Activated effector memory CD4-positive, alpha-beta T cell treated with Interleukin-2 at 50 U/mL for 16 hours (primary cell): ENCODE results near the gene TGFB3.
"Not testable (repeated sequence)": the region's sequence is repeated elsewhere in the genome, so short reads cannot be mapped to it uniquely, and the experiment has no call there.

Source experiments
- DNase-seq: peaks from one replicate; pipeline ENCODE4 v3.0.0-alpha.2; 2020

TGFB3 gene

DNA sequence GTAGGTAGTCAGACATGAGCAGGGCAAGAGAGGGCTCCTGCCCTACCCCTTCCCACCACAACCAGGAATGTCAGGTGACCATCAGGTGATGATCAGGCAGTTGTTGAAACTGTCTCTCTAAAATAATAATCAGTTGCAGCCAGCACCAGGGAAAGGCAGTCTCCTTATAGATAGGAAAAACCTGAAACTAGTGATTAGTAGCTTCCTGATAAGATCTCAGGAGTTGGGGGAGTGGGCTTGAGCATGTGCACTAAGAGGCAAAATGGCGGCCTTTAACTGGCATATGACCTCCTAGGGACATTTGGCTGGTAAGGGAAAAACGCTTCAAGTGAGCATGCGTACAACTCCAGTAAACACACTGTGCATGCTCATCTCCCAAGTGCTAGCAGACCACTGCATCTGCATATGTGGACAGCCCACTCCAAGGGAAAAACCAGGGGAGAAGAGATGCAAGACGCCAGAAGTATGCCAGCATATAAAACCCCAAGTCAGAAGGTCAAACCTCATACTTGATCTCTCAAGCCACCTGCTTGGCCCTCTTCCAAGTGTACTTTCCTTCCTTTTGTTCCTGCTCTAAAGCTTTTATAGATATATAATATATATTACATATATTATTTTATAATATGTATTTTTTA, 37.1 kb downstream of the TGFB3 start:
- no peak for DNase-seq

- DNase-seq: no peak
Observed at GRCh38 chr14:75941030-75941429, 40.8 kb downstream of the TGFB3 start.

DNA sequence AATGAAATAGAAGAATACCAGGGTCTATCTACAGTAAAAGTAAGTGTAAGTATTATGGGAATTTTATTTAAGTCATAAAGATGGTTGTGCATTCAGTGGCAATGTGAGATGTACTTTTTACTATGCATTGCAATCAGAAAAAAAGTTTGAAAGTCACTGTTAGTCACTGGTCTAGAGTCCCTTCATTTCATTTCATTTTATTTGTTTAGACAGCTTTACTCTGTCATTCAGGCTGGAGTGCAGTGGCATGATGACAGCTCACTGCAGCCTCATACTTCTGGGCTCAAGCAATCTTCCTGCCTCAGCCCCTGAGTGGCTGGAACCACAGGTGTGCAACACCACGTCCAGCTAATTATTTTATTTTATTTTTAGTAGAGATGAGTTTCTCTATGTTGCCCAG, 42.6 kb downstream of the TGFB3 start:
- DNase-seq: no peak

DNA sequence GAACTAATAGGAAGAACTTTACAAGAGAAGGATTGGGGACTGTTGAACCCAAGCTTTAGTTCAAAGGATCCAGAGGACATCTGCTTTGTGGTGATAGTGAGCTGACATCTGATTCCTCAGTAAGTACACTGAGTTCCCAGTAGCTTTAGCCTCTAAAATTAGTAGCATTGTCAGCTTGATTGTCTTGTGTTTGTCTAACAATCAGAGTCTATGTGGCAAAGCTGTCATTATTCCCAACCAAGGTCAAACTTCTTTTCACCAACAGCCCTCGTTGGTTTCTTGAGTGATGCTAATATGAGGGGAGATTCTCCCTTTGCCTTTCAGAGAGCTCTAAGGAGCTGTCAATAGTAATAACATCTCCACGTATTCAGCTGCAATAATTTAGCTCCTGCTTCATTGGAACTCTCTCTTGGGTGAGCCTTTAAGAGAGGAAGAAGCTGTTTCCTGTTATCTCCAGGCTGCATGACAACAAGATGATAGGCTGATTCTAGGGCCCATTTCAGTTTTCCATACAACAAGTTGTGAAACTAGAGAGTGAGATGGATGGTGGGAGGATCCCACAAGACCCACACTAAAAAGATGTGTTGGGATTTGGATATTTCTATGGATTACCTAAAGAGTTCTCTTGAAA, 46.7 kb downstream of the TGFB3 start:
- DNase-seq: no peak

DNA sequence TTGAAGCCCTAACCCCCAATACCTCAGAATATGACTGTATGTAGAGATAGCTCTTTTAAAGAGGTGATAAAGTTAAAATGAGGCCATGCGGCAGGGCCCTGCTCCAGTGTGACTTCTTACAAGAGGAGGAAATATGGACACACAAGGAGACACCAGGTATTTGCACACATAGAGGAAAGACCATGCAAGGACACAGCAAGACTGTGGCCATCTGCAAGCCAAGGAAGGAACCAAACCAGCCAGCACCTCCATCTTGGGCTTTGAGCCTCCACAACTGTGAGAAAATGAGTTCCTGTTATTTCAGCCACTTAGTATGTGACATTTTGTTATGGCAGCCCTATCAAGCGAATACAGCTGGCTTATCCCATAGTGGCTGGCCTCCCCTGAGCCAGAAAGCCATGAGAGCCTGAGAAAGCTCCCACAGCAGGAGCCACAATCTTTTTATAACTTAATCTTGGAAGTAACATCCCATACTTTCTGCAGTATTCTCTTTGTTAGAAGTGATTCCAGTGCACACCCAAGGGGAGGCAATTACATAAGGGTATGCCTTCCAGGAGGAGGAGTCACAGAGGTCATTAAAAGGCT, 48.0 kb downstream of the TGFB3 start:
- no peak for DNase-seq

DNA sequence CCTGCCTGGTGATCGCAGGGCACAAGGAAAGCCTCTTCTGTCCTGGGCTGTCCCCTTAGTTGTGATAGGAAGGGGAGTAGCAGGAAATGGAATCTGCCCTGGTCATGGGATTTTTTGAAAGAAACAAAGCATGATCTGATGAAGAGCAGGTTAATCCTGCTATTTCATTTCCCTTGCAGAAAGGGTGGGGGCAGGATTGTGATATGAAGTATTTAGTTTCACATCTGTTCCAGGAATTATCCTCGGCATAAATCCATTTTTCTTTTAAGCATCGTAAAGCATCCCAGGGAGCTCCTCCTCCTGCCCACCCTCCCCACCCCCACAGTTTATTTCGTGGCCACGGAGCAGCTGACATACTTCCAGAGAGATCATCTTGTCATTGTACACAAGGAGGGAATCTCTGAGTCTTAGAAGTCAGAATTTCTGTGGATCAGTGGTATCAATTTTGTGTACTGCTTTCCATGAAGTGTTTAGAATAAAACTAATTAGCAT, 53.1 kb downstream of the TGFB3 start:
- no peak for DNase-seq

DNA sequence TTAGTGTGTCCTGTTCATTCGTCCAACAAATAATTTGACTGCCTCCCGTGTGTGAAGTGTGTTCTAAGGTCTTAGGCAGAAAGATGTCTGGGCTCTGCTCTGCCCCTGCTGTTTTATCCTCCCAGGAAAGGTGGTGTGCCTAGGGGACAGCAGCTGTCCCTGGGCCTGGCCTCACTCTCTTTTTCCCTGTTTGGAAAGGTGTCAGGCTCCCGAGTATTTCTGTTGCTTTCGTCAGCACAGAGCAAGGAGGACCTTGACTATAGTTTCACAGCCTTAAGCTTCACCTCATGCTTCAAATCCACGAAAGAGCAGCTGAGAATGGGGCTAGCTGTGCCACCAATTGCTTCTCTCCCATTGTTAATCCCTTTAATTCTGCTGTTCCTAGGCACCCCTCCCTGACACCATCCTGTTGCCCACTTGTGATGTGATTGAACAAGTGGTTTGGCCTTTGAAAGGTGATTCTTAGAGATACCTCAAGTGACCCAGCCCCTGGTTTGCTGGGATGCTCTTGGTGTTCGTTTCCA, 54.2 kb downstream of the TGFB3 start:
- no peak for DNase-seq

DNA sequence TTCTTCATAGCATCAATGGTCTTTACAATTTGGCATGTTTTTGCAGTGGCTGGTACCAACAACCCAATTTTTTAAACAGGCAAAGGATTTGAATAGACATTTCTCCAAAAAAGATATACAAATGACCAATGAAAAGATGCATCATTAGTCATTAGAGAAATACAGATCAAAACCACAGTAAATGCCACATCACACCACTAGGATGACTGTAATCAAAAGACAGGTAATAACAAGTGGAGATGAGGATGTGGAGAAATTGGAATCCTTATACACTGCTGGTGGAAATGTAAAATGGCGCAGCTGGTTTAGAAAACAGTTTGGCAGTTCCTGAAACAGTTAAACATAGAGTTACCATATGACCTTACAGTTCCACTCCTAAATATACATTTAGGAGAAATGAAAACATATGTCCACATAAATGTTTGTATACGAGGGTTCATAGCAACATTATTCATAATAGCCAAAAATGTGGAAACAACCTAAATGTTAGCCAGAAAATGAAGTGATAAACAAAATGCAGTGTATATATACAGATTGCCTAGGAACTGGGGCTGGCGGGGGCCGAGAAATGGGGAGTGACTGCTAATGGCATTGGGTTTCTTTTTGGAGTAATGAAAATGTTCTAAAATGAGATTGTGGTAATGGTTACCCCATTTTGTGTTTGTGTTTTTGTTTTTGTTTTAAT, 55.2 kb downstream of the TGFB3 start:
- no peak for DNase-seq

DNA sequence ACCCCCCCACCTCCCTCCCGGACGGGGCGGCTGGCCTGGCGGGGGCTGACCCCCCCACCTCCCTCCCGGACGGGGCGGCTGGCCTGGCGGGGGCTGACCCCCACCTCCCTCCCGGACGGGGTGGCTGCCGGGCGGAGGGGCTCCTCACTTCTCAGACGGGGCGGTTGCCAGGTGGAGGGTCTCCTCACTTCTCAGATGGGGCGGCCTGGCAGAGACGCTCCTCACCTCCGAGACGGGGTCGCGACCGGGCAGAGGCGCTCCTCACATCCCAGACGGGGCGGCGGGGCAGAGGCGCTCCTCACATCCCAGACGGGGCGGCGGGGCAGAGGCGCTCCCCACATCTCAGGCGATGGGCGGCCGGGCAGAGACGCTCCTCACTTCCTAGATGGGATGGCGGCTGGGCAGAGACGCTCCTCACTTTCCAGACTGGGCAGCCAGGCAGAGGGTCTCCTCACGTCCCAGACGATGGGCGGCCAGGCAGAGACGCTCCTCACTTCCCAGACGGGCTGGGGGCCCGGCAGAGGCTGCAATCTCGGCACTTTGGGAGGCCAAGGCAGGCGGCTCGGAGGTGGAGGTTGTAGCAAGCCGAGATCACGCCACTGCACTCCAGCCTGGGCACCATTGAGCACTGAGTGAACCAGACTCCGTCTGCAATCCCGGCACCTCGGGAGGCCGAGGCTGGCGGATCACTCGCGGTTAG, 56.5 kb downstream of the TGFB3 start:
- not testable (repeated sequence) for DNase-seq

- DNase-seq: not testable (repeated sequence)
Observed at GRCh38 chr14:75920421-75920820, 61.4 kb downstream of the TGFB3 start.

DNA sequence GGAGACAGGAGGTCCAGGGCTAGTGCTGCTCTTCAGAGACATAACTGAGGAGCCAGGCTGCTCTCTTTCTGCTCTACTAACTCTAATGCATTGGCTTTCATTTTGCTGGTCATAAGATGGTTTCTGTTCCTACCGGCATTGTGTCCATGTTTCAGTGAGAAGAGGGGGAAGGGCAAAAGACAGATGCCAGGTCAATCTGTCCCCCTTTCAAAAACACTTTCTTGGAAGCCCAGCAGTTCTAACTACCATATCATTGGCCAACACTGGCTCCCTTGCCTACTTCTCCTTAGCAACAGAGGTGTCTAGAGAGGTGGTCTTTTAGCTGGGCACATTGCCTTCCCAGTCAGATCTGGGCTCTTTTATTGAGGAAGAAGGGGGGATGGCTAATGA, 63.9 kb downstream of the TGFB3 start:
- DNase-seq: no peak

GRCh38 chr14:75917322-75917945, 64.4 kb downstream of the TGFB3 start:
- DNase-seq: no peak

DNA sequence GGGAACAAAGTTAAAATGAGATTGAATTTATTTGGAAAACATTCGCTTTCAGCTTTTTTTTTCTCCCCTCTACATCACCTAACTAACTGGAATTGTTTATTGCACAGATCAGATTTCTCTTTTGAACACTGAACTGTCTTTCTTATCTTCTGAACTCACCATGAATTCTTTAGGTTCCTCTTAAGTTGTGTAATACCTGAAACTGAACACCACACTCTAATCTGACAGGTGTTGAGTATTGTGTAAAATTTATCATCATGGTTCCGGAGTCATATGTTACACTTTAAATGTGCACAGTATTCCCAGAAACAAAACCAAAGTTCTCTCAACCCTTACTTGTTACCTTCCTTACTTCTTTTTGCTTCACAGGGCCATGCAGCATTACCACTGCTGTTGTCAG, 66.8 kb downstream of the TGFB3 start:
- no peak for DNase-seq

DNA sequence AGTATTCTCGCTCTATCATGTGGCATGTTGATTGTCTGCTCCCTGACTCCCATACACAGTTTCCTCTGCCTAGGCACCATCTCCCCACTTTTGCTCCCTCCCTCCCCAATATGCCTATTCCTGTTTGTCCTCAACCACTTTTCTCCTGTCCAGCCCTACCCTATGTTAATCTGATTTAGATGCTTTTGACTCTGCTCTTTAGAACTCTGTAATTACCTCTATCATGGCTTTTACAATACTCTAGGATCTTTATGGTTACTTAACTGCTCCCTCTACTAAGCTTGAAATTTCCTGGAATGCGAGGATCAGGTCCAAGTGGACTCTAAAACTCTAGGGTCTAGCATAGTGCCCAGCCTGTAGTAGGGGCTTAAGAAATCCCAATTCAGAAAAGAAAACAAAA, 68.6 kb downstream of the TGFB3 start:
- no peak for DNase-seq

DNA sequence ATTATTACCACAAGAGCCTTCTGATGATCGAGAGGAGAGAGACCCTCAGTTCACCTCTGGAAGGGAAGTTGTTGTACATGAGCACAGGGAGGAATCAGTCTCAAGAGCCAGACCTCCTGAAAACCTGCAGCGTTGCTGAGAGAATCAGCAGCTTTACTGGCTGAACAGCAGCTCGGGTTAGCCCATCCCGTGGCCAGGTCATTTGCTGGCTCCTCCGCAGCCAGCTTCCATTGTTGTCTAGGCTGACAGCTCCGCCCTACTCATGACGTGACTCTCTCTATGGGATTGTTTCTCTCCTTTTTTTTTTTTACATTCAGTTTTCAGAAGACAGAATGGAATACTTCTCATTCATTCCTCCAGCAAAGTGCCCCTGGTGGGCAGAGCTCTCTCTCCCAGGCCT, 69.9 kb downstream of the TGFB3 start:
- no peak for DNase-seq

GRCh38 chr14:75910048-75910447, 71.7 kb downstream of the TGFB3 start:
- DNase-seq: no peak

- DNase-seq: no peak
Observed at GRCh38 chr14:75909630-75910029, 72.2 kb downstream of the TGFB3 start.
